EH (cell line): Measurements from ENCODE around the gene TRAPPC5.

ENCODE experiments used
- DNase-seq: peaks from one replicate; pipeline ENCODE4 v3.0.0-alpha.2; 2015; ENCODE audit warnings: low read depth

Gene TRAPPC5

GRCh38 chr19:7676376-7676775 is 4.3 kb upstream of the TRAPPC5 start:
- no peak for DNase-seq

- no peak for DNase-seq
Measured at GRCh38 chr19:7676854-7677253, 3.8 kb upstream of the TRAPPC5 start, which contains the start of gene MCEMP1. TSS of gene MCEMP1 (plus strand) at chr19:7677090. CDS start at chr19:7677121, 31 bp downstream.

DNA sequence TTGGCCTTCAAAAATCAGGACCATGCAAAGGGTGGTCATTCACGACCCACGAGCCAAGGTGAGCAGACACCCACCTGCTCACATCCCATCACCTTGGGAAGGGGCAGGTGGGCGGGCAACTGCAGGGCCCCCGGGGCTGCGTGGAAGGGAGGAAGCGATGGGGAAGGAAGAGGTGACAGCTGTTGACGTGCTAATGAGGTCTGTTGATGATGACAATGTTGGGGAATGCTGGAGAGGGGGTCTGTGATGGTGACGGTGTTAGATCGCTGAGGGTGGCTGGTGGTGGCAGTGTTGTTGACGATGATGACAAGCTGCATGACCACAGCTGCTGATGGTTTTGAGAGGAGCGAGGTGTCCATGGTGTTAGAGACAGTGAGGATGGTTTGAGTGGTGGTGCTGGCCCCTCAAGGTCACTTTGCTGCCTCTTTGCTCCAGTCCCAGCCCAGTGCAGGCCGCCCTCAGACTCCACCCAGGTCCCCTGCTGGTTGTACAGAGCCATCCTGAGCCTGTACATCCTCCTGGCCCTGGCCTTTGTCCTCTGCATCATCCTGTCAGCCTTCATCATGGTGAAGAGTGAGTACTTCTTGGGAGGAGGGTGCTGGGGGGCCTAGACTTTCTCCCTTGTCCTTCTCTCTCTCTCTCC is 2.8 kb upstream of the TRAPPC5 start:
- no peak for DNase-seq

GRCh38 chr19:7678971-7679751 is 1.5 kb upstream of the TRAPPC5 start:
- DNase-seq = peak; percentile 8

DNA sequence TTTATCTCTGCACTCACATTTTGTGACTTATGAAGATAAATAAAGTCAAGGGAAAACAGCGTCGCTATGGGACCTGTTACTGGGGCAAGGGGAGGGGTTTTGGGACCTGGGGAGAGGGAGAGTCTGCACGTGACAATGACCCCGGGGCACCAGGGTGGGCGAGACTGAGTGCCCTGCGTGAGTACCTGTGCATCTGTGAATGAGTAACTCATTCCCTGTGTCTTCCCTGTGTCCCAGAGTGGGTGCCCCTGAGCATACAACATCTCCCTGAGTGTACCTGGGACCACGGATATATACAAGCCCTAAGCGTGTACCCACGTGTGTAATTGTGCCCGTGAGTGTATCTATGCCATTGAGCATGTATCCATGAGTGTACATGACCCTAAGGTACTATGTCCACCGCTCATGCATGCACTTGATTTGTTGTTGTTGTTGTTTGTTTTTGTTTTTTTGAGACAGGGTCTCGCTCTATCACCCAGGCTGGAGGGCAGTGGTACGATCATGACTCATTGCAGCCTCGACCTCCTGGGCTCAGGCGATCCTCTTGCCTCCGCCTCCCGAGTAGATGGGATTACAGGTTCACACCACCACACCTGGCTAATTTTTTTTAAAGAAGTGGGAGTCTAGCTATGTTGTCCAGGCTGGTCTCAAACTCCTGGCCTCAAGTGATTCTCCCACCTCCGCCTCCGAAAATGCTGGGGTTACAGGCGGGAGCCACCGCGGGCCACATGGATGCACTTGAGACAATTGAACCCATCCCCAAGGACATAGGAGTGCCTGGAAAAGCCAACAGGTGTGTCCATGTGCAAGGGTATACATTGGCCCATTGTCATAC is 645 bp upstream of the TRAPPC5 start:
- no peak for DNase-seq

DNA sequence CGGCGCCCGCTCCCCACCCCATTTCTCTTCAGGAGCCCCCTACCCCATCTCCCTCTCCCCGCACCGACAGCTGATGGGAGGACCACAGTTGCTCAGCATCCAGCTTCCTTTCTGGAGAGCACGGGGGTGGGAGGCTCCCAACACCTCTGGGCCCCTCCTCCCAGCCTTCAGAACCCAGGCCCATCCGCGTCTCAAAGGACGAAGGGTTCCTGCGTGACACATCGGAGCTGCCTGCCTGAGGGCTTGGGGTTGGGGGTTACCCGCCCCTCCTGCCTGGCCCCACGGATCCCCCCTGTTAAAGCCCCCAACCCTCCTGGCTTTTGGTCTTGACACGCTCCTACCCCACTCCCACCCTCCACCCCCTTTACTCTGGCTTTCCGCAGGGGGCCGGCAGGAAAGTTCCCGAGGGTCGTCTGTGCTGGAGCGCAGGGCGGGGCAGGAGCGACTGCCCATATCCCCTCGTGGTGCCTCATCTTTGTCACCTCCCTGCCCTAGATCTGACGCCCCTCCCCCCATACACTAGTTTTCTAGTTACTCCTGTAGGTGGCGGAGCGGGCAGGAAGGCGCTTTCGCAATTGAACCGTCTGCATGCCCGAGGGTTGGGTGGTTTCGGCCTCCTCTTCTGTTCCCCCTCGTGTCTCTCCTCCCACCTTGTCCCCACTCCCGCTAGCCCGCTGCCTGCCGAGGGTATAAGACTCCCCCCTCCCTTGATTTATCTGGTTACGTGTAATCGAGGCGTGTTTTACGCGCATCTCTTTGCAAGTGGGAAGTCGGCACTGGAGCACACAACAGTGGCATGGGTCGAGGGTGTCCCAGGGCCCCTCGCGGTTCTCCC is 924 bp downstream of the TRAPPC5 start:
- peak; percentile 81 for DNase-seq

DNA sequence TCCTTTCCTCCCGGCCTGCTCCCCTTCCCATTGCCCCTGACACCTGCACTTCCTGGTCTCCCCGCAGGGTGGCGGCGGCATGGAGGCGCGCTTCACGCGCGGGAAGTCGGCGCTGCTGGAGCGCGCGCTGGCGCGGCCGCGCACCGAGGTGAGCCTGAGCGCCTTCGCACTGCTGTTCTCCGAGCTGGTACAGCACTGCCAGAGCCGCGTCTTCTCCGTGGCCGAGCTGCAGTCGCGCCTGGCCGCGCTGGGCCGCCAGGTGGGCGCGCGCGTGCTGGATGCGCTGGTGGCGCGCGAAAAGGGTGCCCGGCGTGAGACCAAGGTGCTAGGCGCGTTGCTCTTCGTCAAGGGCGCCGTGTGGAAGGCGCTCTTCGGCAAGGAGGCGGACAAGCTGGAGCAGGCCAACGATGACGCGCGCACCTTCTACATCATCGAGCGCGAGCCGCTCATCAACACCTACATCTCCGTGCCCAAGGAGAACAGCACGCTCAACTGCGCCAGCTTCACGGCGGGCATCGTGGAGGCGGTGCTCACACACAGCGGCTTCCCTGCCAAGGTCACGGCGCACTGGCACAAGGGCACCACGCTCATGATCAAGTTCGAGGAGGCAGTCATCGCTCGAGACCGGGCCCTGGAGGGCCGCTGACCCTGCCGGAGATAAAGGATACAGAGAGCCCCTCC is 1.7 kb downstream of the TRAPPC5 start:
- no peak for DNase-seq

DNA sequence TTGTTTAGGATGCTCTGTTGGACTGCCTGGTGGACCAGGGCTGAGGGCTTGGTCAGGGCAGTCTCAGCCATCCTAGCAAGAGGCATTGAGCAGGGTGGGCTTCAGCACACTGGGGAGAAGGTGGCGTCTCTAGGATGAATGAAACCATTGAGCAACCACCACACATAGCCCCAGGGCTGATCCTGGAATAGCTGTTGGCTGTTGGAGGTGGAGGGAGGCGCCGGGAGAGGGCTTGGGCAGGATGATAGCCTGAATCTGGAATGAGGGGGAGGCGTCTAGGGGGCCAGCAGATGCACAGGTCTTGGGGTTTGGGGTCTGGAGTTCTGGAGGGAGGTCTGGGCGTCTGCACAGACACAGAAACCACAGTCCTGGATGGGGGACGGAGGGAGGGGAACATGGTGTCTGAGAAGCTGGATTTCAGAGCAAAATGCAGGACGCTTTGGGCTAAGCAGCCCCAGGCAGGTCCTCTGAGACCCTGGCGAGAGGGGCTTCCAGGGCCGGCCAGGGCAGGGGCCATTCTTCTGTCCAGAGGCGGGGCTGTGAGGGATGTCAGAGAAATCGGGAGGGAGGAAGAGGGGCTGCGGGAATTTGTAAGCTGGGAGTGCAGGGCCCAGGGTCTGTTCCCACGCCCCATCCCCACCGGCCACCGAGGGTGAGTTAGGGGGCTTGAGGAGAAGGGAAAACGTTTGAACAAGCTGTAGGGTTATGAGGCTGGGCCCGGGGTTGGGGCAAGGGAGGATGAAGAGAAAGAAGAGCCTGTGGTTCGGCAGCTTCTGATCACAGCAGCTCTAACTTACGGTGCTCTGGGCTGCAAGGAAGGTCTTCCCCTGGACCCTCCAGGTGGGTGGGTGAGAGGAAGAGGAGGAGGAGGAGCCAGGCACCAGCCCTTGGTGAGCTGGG is 5.2 kb downstream of the TRAPPC5 start:
- DNase-seq = peak; percentile 14

DNA sequence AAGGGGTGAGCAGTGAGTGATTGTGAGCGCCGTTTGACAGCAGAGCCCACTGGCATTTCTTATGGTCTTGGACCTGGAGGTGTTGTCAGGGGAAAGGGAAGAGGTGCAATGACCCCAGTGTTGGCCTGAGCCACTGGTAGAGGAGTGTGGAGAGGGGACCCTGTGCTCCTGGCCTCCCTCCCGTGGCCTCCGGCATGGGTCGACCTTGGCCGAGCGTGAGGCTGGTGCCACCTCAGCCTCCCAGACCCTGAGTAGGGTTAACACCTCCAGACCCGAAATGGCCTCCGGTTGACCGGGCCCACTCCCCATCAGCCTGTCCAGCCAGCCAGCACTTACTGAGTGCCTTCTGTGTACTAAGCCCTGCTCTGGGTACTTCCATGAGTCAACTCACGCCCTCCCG is 6.5 kb downstream of the TRAPPC5 start:
- no peak for DNase-seq

- no peak for DNase-seq
Measured at GRCh38 chr19:7689165-7689564, 8.5 kb downstream of the TRAPPC5 start.

- no peak for DNase-seq
Measured at GRCh38 chr19:7690779-7691258, 10.2 kb downstream of the TRAPPC5 start.

- no peak for DNase-seq
Measured at GRCh38 chr19:7691497-7691896, 10.9 kb downstream of the TRAPPC5 start.

- no peak for DNase-seq
Measured at GRCh38 chr19:7692417-7693088, 11.9 kb downstream of the TRAPPC5 start.

GRCh38 chr19:7694499-7694898 is 13.9 kb downstream of the TRAPPC5 start:
- no peak for DNase-seq

GRCh38 chr19:7697721-7698287 is 17.2 kb downstream of the TRAPPC5 start:
- no peak for DNase-seq

DNA sequence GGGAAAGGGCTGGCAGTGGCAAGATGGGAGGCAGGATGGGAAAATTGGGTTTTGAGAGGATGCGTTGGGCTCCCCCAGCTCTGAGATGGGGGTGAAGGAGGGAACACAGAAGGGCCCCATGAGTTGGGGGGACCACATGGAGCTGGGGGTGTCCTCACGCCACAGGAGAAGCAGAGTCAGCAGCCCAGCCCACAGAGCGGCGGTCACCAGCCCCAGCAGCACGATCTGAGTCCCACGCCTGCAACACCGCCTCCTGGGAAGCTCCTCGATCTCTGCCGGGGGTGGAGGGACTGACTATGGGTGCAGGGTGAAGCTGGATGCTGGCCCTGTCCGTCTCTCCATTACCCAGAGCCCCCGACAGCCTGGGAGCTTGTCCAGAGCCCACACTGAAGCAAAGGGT is 17.9 kb downstream of the TRAPPC5 start:
- DNase-seq = no peak

DNA sequence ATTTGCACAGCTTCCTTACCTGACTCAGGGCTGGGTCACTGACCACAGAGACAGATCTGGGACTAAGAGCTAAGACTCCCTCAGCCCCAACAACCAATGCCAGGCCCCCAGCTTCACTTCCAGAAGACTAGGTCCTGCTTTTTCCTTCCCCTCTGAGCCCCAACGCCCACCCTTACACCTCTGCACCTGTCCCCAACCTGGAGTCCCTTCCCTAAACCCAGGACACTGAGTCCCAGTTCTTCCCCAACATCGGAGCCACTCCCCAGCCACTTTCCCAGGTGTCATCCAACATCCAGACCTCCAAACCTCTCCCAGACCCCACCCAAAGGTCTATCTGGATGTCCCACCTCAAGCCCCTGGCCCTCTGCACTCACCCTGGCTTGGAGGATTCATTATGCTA is 18.4 kb downstream of the TRAPPC5 start:
- no peak for DNase-seq

DNA sequence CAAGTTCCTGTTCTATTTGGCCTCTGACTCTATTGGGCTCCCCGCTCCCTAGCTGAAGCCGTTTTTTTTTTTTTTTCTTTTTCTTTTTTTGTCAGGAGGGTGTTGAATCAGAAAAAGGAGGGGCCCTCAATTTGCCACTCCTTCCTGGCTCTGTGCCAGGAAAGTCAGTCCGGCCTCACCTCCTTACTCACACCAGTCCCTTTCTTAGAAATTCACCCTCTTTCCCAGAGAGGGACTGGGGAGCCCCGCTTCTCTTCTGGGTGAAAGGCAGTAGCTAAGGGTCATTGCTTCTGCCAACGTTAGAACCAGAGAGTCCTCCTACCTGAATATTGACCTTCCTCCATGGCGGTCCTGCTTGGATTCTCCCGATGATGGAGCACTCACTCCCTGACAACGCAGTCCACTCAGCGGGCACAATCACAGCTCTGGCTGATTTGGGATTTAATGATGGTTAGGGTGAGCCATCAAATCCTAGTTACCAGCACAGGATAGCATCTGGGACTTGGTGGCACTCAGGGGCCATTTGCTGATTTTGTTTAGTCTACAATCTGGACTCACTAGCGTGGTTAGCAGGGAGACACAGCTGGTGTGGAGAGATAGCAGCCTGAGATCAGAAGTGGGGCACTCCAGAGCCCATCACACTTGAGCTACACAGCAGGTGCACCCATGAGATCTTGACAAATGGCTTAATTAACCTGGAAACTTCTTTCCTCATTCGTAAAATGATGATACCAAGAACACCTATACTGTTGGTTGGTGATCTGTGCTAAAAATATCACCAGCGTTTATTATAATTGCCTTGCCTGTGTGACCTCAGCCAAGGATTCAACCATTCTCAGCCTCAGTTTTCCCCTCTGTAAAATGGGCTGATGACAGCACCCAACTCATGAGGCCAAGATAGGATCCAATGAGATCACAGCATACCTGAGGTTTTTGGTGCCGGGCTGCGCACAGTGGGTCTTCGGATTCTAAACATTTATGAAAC is 19.1 kb downstream of the TRAPPC5 start:
- DNase-seq = no peak
